GM18858 (cell line): ENCODE measurements around the gene LCN1.

Experiments
- ATAC-seq: cut with Tn5 transposase; IDR thresholded peaks from one replicate; pipeline ENCODE4 v1.9.1; 2021; ENCODE audit not compliant: unreplicated experiment

LCN1 gene

GRCh38 chr9:135520916-135521607 lies at the start of gene LCN1:
TSS of gene LCN1 (plus strand) at chr9:135521440. CDS start at chr9:135521498, 58 bp downstream.
- ATAC-seq = no peak

- no peak for ATAC-seq
Observed at GRCh38 chr9:135471791-135472640, 49.2 kb upstream of the LCN1 start.

- ATAC-seq = no peak
Observed at GRCh38 chr9:135473972-135474543, 47.2 kb upstream of the LCN1 start.

GRCh38 chr9:135474915-135475314 lies 46.3 kb upstream of the LCN1 start:
- no peak for ATAC-seq

- ATAC-seq = no peak
Observed at GRCh38 chr9:135476561-135477355, 44.5 kb upstream of the LCN1 start.

GRCh38 chr9:135478191-135478590 lies 43.0 kb upstream of the LCN1 start:
- no peak for ATAC-seq

GRCh38 chr9:135478829-135479468 lies 42.3 kb upstream of the LCN1 start:
- ATAC-seq = no peak

- ATAC-seq = no peak
Observed at GRCh38 chr9:135479469-135480052, 41.7 kb upstream of the LCN1 start, which contains the start of gene PPP1R26. TSS of gene PPP1R26 (plus strand) at chr9:135479782. CDS start at chr9:135484511, 4,729 bp downstream.

- ATAC-seq = no peak
Observed at GRCh38 chr9:135480071-135480939, 40.9 kb upstream of the LCN1 start.

GRCh38 chr9:135480940-135481310 lies 40.3 kb upstream of the LCN1 start:
- ATAC-seq = no peak

- no peak for ATAC-seq
Observed at GRCh38 chr9:135482015-135482754, 39.1 kb upstream of the LCN1 start.

GRCh38 chr9:135484460-135485277 lies 36.6 kb upstream of the LCN1 start:
- no peak for ATAC-seq

GRCh38 chr9:135485385-135485784 lies 35.9 kb upstream of the LCN1 start:
- ATAC-seq = no peak

GRCh38 chr9:135485832-135486231 lies 35.4 kb upstream of the LCN1 start:
- ATAC-seq = no peak

GRCh38 chr9:135486267-135487065 lies 34.8 kb upstream of the LCN1 start:
- ATAC-seq = no peak

GRCh38 chr9:135487281-135488012 lies 33.8 kb upstream of the LCN1 start:
- ATAC-seq = no peak
